CD1c-positive myeloid dendritic cell (primary cell): ENCODE data around the gene PTGER1.
A peak's percentile ranks its signal among the peaks of the same experiment; 100 is the strongest.
"Not testable (repeated sequence)": the region's sequence is repeated elsewhere in the genome, so short reads cannot be mapped to it uniquely, and the experiment has no call there.

Experiments
- DNase-seq: peaks from one replicate; pipeline ENCODE4 v3.0.0-alpha.2; 2016; ENCODE audit errors: extremely low spot score

PTGER1 gene, protein sequence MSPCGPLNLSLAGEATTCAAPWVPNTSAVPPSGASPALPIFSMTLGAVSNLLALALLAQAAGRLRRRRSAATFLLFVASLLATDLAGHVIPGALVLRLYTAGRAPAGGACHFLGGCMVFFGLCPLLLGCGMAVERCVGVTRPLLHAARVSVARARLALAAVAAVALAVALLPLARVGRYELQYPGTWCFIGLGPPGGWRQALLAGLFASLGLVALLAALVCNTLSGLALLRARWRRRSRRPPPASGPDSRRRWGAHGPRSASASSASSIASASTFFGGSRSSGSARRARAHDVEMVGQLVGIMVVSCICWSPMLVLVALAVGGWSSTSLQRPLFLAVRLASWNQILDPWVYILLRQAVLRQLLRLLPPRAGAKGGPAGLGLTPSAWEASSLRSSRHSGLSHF

DNA sequence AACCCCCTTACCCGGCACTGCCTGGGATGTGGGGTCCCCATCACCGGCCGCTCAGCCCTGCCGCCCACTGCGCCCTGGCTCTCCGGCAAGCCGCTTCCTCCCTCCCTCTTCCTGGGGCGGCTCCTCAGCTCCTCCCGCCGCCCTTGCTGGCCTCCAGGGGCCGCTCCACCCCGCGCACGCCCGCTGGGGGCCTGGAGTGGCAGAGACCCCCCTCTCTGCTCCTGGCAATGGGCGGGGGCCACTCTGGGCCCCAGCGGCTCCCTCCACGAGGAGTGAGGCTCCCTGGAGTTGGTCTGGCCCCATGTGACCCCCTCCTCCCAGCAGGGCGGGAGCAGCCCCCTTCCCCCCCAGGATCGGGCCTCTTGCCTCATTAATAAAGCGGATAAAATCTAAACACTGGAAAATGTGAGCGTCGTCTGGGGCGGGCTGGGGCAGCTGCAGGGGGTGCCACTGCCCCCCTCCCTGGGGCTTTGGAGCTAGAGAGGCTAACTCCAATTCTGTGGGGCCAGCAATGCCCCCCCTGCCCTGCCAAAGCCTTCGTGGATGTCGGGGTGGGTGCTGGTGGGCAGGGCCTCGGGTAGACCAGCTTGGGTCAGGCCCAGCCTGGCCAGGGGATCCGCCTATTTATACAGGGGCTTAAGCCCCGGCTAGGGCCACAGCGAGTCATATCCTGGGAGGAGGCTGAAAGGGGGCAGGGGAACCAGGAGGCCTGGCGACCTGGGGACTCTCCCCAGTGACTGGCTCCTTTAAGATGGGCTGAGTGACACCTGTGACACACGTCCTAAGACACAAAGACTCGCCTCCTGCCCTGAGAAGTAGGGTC, at the start of gene PTGER1:
Gene PTGER1, minus strand, starts transcription at position 104 of the 823 bp plus-strand sequence. CDS start 1,034 bp downstream, outside the sequence.
- DNase-seq = peak; percentile 36

DNA sequence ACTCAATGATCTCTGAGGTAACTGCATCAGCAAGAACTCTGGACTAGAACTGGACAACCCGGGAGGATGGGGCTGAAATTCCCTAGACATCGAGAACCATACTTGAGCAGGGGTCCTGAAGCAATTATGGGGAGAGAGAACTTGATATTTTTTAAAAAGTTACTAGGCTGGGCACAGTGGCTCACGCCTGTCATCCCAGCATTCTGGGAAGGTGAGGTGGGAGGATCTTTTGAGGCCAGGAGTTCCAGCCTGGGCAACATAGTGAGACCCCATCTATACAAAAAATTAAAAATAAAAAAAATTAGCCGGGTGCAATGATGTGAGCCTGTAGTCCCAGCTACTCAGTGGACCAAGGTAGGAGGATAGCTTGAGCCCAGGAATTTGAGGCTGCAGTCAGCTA, 45.4 kb upstream of the PTGER1 start:
- DNase-seq = no peak

DNA sequence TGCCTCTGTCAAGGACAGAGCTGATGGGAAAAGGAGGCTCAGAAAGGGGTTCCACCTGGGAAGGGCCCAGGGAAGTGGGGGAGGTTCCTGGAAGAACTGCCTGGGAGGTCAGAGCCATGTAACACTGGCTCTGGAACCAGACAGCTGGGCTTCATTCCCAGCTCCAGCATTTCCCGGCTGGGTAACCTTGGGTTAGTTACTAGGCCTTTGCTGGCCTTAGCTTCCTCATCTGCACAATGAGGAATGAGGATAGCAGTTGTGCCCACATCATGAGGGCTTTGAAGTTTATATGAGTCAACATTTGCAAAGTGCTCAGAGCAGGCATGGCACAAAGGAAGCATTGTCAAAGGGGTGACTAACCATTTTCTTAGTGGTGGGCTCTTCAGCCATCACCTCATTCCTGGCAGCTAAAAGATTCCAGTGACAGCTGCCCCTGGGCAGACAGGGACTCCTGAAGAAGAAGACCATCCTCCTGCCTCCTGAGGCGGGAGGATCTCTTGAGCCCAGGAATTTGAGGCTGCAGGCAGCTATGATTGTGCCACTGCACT, 44.8 kb upstream of the PTGER1 start:
- DNase-seq = peak; percentile 68

DNA sequence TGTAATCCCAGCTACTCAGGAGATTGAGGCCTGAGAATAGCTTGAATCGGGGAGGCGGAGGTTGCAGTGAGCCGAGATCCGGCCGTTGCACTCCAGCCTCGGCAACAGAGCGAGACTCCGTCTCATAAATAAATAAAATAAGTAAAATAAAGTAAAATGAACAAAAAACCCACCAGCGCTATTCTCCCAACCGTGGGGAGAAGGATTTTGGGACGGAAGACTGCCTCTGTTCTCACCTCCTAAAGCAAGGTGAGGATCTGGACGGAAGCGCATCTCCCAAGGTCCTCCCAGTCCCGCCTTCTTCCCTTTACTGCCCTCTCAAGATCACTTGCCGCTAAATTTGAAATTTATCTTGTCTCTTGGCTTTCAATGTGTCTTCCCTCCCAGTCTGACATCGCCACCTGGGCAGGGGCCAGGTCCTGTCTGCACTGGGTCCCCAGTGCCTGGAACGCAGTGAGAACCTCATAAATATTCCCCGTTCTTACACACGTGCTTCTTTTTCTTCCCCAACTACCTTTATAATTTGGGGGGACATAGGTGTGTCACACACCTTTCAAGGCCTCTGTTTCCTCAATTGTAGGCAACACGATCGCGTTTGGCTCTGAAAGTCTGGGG, 44.2 kb upstream of the PTGER1 start:
- DNase-seq = no peak

DNA sequence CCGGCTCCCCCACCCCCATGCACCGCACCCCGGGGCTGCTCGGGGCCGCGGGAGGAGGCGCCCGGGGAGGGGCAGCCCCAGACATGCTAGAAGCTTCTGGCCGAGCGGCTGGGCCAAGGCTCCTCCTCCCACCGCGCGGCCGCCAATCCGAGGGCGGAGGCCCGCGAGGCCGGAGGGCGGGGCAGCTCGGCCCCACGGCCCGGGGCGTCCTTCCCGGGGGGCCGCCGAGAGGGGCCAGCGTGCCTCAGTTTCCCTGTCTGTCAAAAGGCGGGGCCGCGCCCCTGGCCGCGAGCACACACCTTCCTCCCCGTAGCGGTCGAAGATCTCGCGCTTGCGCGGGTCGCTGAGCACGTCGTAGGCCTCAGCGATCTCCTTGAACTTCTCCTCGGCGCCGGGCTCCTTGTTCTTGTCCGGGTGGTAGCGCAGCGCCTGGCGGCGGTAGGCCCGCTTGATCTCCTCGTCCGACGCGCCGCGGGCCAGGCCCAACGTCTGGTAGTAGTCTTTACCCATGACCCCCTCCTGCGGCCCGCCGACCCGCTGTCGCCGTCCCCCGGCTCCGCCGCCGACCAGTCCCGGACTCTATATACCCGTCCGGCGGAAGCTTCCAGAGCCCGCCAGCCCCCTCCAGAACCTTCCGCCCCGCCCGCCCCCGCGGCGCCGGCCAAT, 42.8 kb upstream of the PTGER1 start, which contains the start of gene DNAJB1:
Gene DNAJB1, minus strand, starts transcription at position 558 of the 666 bp plus-strand sequence. Its CDS starts 48 bp downstream, at position 510.
- DNase-seq = peak; percentile 82

DNA sequence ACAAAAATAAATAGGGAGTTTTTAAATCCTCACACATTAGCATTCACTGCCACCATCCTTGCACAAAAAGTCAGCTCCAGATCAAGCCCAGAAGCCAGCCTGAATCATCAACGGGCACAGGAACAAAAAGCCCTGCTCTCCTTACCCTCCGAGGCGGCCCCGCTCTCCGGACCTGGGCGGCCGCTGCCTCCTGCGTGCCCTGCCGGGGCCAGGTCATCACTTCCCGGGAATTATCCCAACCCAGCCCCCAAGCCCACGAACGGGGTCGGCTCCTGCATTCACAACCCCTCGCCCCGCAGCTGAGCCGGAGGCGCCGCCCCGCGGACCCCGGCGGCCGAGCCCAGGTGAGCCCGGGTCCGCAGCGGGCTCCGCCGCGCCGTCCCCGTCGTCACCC, 42.3 kb upstream of the PTGER1 start:
- DNase-seq = no peak

DNA sequence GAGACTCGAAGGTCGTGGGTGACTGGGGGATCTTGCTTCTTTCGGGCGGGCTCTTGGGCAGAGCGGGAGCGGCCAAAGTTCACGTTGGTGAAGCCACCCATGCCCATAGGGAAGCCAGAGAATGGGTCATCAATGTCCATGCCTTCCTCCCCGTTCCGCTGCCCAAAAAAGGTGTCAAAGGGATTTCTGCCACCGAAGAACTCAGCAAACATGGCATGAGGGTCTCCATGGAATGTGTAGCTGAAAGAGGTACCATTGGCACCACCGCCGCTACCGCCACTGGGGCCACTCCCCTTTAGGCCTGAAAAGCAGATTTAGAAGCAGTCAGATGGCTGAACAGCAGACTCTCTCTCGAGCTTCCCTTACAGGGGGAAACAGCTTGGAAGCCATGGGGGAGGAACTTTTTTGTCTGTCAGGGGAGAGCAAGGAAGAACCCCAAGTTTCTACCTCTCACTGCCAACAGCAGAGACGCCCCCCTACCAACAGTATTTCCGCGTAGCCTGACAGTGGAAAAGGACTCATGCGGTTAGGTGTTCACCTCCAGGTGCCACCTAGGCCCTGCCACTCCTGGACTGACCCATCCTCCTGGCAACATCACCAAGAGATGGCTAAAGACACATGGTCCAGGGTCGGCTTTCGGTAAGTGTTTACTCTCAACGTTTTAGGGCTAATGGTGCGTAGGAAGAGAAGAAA, 41.7 kb upstream of the PTGER1 start:
- DNase-seq = no peak

DNA sequence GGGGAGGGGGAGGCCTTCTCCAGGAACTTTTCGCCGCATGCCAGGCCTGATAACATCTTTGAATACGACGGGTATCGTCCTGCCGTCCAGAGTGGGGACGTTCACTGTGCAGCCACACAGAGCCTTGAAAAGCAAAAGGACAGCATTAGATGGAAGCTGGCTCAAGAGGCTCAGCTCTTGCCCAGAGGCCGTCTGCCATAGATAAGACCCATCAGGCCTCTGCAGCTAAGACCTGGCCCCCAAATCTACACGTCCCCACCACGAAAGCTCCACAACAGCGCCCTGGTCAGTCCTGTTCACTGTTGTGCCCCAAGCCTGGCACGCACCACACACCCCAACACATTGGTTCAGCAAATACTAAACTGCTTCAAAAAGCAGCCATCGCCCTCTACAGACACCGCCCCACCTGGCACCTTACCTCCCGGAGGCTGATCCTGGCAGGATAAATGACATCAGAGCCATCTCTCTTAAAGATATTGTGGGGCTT, 40.9 kb upstream of the PTGER1 start:
- no peak for DNase-seq

DNA sequence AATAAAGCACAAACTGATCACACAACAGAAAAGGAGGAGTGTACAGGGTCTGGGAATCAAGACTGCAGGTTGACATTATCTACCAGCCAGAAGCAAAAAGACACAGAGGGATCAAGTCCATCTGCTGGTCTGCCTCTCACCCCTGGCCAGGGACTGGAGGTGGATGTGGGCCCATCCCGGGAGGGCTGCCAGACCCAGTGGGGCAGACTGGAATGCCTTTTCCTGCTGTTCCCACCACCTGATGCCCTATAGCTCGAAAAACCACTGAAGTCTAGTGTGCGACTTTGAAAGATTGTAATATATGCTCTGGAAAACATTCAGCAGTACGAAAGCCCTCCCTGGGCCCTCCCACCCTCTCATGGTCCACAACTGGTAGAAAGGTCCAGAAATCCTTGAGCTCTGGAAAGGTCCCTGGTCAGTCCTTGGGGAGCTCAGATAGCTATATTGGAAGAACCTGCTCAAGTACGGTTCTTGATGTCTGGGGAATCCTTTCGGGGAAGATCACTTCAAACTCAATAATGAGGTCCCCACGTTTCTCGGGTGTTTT, 40.4 kb upstream of the PTGER1 start:
- no peak for DNase-seq

DNA sequence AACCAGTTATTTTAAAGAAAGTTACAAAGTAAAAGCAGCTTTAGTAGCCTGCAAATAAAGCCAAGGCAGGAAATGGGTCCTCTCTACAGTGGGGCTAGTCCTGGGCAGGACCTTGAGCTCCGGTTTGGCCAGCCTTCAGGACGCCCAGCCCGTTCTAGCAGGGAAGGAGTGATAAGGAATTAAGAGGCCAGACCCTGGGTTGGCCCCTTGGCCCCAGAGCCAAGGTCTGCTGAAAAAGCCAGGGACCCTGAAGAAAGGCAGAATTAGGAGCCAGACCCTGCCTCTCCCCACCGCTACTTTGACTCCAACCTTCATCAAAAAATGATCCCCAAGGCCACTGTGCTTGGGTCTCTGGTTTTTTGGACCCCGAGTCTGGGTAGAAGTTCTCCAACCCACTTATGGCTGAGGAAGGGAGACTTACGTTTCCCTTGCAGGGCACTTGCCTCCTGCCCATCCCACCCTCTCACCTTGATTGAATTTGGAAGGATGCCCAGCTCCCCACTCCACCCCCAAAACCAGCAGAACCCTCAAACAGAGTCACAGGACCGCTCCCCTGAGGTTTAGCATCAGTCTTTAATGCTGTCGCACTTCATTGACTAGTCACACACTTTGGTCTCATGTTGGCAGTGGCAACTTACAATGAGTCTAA, 39.2 kb upstream of the PTGER1 start:
- no peak for DNase-seq

DNA sequence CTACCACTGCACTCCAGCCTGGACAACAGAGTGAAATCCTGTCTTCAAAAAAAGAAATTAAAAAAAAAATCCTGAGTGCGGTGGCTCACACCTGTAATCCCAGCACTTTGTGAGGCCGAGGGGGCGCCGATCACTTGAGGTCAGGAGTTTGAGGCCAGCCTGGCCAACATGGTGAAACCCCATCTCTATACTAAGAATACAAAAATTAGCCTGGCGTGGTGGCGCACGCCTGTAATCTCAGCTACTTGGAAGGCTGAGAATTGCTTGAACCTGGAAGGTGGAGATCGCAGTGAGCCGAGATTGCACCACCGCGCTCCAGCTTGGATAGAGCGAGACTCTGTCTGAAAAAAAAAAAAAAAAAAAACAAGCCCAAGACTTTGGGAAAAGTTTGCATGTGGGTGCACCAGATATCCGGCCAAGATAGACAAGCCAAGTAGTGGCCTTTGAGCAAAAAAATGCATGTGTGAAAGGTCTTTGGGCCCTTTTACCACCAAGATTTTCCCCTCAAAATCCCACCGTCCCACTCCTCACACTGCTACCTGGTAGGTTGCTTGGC, 37.3 kb upstream of the PTGER1 start:
- no peak for DNase-seq

DNA sequence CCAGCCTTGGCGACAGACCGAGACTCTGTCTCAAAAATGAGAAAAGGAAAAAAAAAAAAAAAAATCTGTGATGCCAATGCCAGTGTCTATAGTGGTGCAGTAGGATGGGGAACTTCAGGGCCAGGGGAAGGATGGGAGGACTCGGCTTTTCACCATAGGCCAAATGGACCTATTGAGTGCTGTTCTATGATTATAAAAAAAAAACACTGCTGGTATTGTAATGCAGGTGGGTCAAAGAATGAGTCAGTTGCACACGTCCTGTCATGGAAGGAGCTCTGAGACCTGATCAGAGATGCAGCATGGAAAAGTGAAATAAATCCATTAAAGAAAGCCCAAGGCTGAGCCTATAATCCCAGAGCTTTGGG, 36.1 kb upstream of the PTGER1 start:
- DNase-seq = peak; percentile 27

DNA sequence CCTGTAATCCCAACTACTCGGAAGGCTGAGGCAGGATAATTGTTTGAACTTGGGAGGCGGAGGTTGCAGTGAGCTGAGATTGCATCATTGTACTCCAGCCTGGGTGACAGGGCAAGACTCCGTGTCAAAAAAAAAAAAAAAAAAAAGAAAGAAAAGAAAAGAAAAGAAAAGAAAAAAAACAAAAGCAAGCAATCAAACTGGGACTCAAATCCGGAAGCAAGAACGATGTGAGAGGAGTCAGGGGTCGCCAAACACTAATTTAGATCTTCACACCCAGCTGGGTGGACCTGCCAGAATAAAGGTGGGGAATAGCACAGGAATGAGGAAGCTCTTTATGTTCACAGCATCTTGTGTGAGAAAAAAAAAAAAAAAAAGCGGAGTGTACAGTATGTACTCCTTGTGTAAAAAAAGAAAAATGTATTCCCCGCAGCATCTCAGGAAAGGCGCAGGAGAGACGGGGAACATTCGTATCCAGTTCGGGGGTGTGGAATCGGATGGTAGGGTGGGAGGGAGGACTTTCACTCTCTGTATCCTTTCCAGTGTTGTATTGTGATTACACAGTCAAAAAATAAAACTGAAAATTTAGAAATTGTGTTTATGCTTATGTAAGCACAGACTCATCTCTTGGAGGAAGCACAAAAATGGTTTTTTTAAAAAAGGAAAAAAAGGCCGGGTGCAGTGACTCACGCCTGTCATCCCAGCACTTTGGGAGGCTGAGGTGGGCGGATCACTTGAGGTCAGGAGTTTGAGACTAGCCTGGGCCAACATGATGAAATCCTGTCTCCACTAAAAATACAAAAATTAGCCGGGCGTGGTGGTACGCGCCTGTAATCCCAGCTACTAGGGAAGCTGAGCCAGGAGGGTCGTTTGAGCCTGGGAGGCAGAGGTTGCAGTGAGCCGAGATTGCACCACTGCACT, 35.4 kb upstream of the PTGER1 start:
- DNase-seq = peak; percentile 91

DNA sequence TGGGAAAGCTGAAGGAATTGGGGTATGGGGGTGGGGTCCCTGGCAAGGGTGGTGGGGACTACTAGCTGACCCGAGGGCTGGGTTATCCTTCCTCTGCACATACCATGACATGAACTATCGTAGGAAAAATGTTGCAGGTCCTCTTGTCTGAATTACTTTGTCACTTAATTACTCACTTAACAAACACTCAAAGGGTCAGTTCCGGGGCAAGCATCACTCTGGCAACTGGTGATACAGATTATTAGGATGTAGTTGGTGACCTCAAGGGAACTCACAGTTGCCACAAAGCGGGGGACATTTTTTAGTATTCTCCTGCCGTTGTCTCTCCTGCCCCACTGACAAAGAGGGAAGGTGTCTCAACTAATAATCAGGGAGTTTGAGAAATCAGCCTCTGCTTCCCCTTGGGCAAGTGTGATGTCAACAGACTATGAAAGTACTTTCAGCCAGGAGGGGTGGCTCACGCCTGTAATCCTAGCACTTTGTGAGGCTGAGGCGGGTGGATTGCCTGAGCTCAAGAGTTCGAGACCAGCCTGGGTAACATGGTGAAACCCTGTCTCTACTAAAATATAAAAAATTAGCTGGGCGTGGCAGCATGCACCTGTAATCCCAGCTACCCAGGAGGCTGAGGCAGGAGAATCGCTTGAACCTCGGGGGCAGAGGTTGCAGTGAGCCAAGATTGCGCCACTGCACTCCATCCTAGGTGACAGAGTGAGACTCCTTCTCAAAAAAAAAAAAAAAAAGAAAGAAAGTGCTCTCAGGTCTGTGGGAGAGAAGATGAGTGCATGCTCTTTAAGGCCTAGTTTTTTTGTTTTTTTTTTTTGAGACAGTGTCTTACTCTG, 32.8 kb upstream of the PTGER1 start:
- DNase-seq = peak; percentile 77

DNA sequence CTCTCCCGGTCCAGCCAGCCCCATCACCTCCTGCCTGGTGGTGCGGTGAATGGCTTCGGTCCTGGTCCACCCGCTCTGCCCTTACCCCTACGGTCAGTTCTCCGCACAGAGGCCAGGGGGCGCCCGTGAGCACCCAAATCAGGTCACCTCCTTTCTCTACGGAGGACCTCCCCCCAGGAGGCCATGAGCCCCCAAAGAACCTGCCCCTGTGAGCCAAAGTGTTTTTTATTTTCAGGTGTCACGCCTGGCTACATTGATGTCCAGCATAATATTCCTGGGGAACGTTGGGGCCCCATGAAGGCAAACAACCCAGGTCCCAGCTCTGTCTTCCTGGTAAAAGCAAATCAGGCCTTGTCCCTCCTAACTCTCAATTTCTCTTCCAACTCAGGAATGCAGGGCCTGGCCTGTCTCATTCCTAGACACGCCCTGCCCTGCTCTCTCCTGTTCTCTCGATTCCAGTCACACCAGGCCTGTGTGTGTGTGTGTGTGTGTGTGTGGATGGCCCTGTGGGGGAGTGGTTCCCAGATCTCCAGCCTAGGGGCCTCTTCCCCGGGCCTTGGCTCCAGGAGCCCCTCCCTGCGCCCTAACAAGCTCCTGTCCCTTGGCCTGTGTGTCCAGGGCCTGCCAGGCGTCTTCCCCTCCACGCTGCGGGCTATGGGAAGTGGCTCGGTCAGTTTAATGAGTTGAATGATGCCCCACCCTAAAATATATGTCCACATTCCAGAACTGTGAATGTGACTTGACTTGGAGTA, 30.5 kb upstream of the PTGER1 start:
- peak; percentile 76 for DNase-seq

DNA sequence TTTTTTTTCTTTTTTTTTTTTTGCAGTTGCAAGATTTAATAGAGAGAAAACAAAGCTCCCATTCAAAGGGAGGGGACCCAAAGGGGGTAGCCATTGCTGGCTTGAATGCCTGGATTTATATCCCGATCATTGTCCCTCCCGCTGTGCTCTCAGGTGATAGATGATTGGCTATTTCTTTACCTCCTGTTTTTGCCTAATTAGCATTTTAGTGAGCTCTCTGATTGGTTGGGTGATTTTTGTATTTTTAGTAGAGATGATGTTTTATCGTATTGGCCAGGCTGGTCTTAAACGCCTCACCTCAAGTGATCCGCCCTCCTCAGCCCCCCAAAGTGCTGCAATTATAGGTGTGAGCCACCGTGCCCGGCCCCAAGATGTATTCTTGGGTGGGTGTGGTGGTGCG, 29.4 kb upstream of the PTGER1 start:
- DNase-seq = not testable (repeated sequence)

DNA sequence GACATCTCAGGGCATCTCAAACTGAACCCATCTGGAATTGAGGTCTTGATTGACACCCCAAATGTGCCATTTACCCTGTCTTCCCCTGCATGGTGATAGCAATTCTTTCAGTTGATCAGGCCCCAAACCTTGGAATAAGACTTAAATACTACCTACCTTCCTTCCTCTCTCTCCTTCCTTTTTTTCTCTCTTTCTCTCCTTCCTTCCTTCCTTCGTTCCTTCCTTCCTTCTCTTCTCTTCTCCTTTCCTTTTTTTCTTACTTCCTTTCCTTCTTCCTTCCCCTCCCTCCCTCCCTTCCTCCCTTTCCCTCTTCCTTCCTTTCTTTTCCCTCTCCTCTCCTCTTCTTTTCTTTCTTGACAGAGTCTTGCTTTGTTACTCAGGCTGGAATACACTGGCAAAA, 28.1 kb upstream of the PTGER1 start:
- no peak for DNase-seq
